Stomach (tissue), 9 donors: ENCODE results near the gene ULK1. TPM values are rescaled to one million over a fixed set of nuclear protein-coding genes. Genes with fewer than 3 reads are reported as not detected.

Experiments
- DNase-seq, 2 donors: peaks; one replicate each; pipeline versions ENCODE4 v3.0.0 to v3.0.0-alpha.2; 2013 to 2019
- H3K27ac ChIP-seq, 5 donors: fragments of 200-600 bp in 4 of 5; sonication (generic) in 4 of 5; one replicate each; pipeline ENCODE4 v1.5.1; 2013 to 2019; ENCODE audit warnings: mild to moderate bottlenecking in 1 of 5, moderate library complexity in 1 of 5
- H3K27me3 ChIP-seq, 3 donors: fragments of 200-600 bp; sonication (generic); one replicate each; pipeline ENCODE4 v1.5.1; 2017 to 2019; ENCODE audit warnings: mixed run types in 1 of 3
- H3K36me3 ChIP-seq, 4 donors: fragments of 200-600 bp; sonication (generic); 1 replicate in 3 of 4; 2 replicates in 1 of 4; pipeline ENCODE4 v1.5.1; 2016 to 2019
- H3K4me1 ChIP-seq, 4 donors: fragments of 200-600 bp; sonication (generic); one replicate each; pipeline ENCODE4 v1.5.1; 2016 to 2019
- H3K4me3 ChIP-seq, 4 donors: fragments of 200-600 bp; sonication (generic) in 3 of 4; one replicate each; pipeline ENCODE4 v1.5.1; 2016 to 2019; ENCODE audit warnings: mild to moderate bottlenecking in 1 of 4
- H3K9me3 ChIP-seq, 4 donors: fragments of 200-600 bp; sonication (generic); one replicate each; pipeline ENCODE4 v1.5.1; 2016 to 2019
- EP300 ChIP-seq: sonication (generic); formaldehyde crosslinking; IDR thresholded peaks from one replicate; pipeline ENCODE4 v1.6.1; 2017; ENCODE audit warnings: antibody characterized with exemption
- POLR2A ChIP-seq, 4 donors: fragments of 450-650 bp; IDR thresholded peaks; one replicate each; pipeline ENCODE4 v1.6.1; 2016; ENCODE audit warnings: antibody characterized with exemption in 4 of 4, control low read depth in 2 of 4, mild to moderate bottlenecking in 1 of 4, moderate library complexity in 1 of 4
- POLR2AphosphoS5 ChIP-seq, 3 donors: sonication (generic); formaldehyde crosslinking; IDR thresholded peaks; one replicate each; pipeline ENCODE4 v1.6.1; 2016; ENCODE audit warnings: antibody characterized with exemption in 3 of 3
- WGBS, 5 donors: extraction: QIAGEN DNeasy Blood & Tissue Kit in 3 of 5; methylation state at CpG; one replicate each; pipeline versions ENCODE4 v1.1.5 to v1.1.7; 2013 to 2018; 5-methylcytosine and 5-hydroxymethylcytosine counted together
- intact Hi-C: fragments of 100-400 bp; cut with DNase I; formaldehyde crosslinking; loops from one replicate; pipeline ENCODE4 v1.15.1; 2023; ENCODE audit warnings: low total_unique reads
- polyA plus RNA-seq, 3 donors: library from polyadenylated mRNA; stranded (reverse); fragments of 200-250 nt; gene quantifications; one replicate each; pipeline ENCODE4 v1.2.3, GENCODE V29; 2013
- total RNA-seq, 5 donors: library from RNA; depleted of rRNA; stranded (reverse); fragments of >200 nt; gene quantifications; one replicate each; pipeline versions ENCODE4 v1.1.0 to v1.2.3, GENCODE V29; 2014 to 2016
- TF ChIP-seq, protein P1 (sequence below), 7 experiments: fragments of 450-650 bp in 4 of 7; fragments of 200-600 bp in 3 of 7; sonication (generic) in 3 of 7; IDR thresholded peaks; one replicate each; pipeline ENCODE4 v1.5.1; 2016 to 2019; ENCODE audit warnings: antibody characterized with exemption in 7 of 7, control low read depth in 2 of 7, mild to moderate bottlenecking in 1 of 7
- donor health status: healthy with polysubstance abuse.
- donor health status: Bipolar disorder and iron deficiency.
- donor health status: healthy.

The ULK1 gene
- total and polyA plus RNA-seq, 8 donors, result 10.2 to 45.1 (median 18.3) TPM

DNA sequence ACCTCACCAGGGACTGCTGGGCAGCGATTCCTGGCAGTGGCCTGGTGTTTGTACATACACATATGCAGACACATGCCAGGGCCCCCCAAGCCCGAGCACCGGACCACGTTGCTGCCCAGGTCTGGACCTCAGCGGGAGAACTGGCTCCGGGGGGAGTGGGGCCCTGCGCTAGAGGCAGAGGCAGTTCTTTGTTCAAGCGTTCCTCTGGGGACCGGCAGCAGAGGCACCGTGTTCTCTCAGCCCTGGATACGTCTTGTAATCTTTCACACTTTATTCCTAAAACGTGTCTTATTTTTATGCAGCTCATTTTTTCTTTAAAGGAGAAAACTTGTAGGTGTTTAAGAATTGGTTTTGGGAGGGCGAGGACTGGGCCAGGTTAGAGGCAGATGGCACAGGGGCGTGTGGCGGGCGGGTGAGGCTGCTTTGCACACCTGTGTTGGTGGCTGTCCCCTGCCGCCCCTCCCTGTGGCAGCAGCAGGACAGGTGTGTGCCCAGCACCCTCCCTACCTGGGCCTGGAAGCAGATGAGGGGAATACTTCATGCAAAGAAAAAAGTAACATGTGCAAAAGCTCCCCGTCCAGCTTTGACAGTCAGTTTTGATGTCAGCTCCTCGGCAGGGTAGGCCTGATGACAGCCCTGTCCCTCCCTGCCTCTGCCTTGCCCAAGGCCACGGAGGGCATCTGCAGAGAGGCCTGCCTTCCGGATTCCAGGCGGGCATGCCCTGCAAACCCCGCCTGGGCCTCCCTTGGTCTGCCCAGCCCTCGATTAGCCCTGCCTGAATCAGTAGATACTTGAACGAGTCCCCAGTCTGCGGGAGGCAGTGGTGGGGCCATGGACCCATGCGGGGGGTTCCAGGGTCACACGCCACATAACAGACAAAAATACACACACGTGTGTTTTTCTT, 27.7 kb downstream of the ULK1 start:
- 73 to 86% (median 79%) methylated on average over 24 to 29 of the region's 29 CpGs for WGBS, 5 donors

DNA sequence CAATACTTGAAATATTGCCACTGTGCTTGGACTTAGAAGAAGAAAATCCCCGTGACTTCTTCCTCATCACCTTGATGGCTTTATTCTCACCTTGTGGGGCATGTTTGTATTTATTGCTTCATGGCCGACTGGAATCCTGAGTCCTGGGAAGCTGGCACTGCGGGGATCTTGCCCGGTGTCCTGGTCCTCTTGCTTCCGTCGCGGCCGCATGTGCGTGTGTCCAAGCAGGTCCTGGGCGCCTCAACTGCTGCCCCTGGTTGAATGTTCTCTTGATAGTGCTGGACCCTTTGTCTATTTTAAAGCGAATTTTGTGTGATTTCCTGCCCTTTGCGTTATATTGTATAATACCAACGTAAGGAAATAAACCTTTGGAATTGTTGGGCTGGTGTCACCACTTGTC, 28.4 kb downstream of the ULK1 start:
- no peak for DNase-seq
- Histone ChIP-seq H3K27me3 (no peaks in the 10 kb centered on the region), H3K9me3 (no peaks in the 10 kb centered on the region), H3K4me1 (peaks cover 0 to 11% (median under 1%) of the 10 kb centered on the region in 4 donors), H3K4me3 (no peak overlapping the region), H3K36me3 (peaks cover 33 to 55% (median 52%) of the 10 kb centered on the region in 4 donors), H3K27ac (peak overlapping the region in 1 of 5 donors; percentile 46)
- 85 to 91% (median 87%) methylated on average over 13 of the region's 13 CpGs for WGBS, 5 donors
- intact Hi-C loops, result no loop called here
- TF ChIP-seq POLR2A (IDR thresholded peaks at IDR 0.05), result no peak
- TF ChIP-seq POLR2AphosphoS5 (IDR thresholded peaks at IDR 0.05), result no peak
- TF ChIP-seq, protein P1, sequence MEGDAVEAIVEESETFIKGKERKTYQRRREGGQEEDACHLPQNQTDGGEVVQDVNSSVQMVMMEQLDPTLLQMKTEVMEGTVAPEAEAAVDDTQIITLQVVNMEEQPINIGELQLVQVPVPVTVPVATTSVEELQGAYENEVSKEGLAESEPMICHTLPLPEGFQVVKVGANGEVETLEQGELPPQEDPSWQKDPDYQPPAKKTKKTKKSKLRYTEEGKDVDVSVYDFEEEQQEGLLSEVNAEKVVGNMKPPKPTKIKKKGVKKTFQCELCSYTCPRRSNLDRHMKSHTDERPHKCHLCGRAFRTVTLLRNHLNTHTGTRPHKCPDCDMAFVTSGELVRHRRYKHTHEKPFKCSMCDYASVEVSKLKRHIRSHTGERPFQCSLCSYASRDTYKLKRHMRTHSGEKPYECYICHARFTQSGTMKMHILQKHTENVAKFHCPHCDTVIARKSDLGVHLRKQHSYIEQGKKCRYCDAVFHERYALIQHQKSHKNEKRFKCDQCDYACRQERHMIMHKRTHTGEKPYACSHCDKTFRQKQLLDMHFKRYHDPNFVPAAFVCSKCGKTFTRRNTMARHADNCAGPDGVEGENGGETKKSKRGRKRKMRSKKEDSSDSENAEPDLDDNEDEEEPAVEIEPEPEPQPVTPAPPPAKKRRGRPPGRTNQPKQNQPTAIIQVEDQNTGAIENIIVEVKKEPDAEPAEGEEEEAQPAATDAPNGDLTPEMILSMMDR (IDR thresholded peaks at IDR 0.05), result no peak

More for the DNA sequence above, 27.7 kb downstream of the ULK1 start:
- TF ChIP-seq POLR2AphosphoS5 (IDR thresholded peaks at IDR 0.05) (no peak), POLR2A (IDR thresholded peaks at IDR 0.05) (no peak), EP300 (no peak)
- TF ChIP-seq, protein P1 (IDR thresholded peaks at IDR 0.05), result no peak
- no peak overlapping the region for H3K27ac ChIP-seq
- H3K4me1 ChIP-seq, result peaks cover 0 to 7% (median 0%) of the 10 kb centered on the region in 4 donors
- no peak for DNase-seq
- no peak overlapping the region for H3K4me3 ChIP-seq
- H3K36me3 ChIP-seq, result peaks cover 39 to 61% (median 59%) of the 10 kb centered on the region in 4 donors
- H3K27me3 ChIP-seq, result no peaks in the 10 kb centered on the region
- intact Hi-C loops, result no loop called here
- H3K9me3 ChIP-seq, result no peaks in the 10 kb centered on the region

DNA sequence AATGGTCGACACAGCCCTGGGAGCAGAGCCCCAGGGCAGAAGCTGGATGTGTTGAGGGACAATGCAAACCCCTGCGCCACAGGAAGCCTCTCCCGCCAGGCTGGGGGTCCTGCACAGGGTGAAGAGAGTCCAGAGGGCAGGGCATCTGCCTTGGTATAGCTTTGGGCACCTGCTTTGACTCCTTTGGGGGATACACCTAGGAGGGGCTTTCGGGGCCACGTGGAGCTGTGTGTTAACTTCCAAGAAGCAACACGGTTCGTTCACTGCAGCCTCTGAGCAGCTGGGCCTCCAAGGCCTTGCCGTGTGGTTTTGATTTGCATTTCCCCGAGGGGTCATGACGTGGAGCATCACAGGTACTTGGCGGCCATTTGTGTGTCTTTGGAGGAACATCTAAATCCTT, 28.8 kb downstream of the ULK1 start:
- intact Hi-C loops, result no loop called here
- peak overlapping the region in 1 of 5 donors; percentile 46 for H3K27ac ChIP-seq
- TF ChIP-seq, protein P1 (IDR thresholded peaks at IDR 0.05), result no peak
- no peak for TF ChIP-seq POLR2A (IDR thresholded peaks at IDR 0.05)
- TF ChIP-seq EP300, result no peak
- TF ChIP-seq POLR2AphosphoS5 (IDR thresholded peaks at IDR 0.05), result no peak

DNA sequence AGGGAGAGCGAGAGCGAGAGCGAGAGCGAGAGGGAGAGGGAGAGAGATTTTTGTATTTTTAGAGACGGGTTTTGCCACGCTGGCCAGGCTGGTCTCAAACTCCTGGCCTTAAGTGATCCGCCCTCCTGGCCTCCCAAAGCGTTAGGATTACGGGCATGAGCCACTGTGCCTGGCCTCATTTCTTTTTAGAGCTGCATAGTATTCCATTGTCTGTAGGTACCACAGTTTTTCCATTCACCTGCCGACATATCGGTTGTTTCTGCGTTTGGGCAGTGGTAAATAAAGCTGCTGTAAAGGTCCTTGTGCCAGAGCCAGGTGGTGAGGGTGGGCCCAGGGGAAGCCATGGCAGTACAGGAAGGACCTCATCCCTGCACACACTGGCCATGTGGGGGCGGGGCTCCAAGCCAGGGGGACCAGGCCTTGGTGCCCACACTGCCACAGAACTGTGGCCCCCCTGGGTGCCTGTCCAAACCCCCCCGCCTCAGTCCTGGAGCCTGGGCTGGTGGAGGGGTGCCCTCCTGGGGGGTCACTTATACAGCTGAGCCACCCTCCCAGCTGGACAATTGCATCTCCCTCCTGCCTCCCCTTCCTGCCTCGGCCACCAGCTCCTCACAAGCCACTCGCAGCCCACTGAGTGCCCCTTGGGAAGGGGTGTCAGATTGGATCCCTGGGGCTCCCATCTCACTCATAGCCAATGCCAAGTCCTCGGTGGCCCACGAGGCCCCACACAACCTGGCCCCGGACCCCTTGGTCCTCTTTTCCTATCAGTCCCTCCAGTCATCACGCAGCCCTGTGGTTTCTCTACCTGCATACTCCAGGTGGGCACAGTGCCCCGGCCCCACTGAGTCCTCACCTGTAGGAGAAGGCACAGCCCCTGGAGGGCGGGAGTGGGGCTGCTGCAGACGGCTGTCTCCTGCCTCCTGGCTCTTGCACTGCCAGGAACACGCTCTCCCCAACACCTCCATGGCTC, 33.0 kb downstream of the ULK1 start:
- no peak overlapping the region for H3K4me3 ChIP-seq
- peak overlapping the region in 1 of 5 donors; percentile 87 for H3K27ac ChIP-seq
- no peak for TF ChIP-seq POLR2AphosphoS5 (IDR thresholded peaks at IDR 0.05)
- TF ChIP-seq, protein P1 (IDR thresholded peaks at IDR 0.05), result no peak
- TF ChIP-seq POLR2A (IDR thresholded peaks at IDR 0.05), result no peak
- no peak for TF ChIP-seq EP300
- peaks cover 7 to 39% (median 24%) of the 10 kb centered on the region in 4 donors for H3K4me1 ChIP-seq
- DNase-seq, result no peak
- H3K36me3 ChIP-seq, result peaks cover 7 to 30% (median 22%) of the 10 kb centered on the region in 4 donors
- 76 to 94% (median 89%) methylated on average over 20 to 24 of the region's 24 CpGs for WGBS, 5 donors
- H3K27me3 ChIP-seq, result no peaks in the 10 kb centered on the region
- no peaks in the 10 kb centered on the region for H3K9me3 ChIP-seq
- intact Hi-C loops, result no loop called here

More for the DNA sequence above, 28.8 kb downstream of the ULK1 start:
- peaks cover 29 to 50% (median 47%) of the 10 kb centered on the region in 4 donors for H3K36me3 ChIP-seq
- peaks cover 0 to 16% (median 3%) of the 10 kb centered on the region in 4 donors for H3K4me1 ChIP-seq
- no peaks in the 10 kb centered on the region for H3K9me3 ChIP-seq
- DNase-seq, result no peak
- no peak overlapping the region for H3K4me3 ChIP-seq
- WGBS, 5 donors, result 76 to 86% (median 80%) methylated on average over 10 to 11 of the region's 11 CpGs
- no peaks in the 10 kb centered on the region for H3K27me3 ChIP-seq
